HFF-Myc (cell line): ENCODE data around the gene ATG2B.
A peak's percentile ranks its signal among the peaks of the same experiment; 100 is the strongest.

Experiments used
- DNase-seq: peaks from one replicate; pipeline ENCODE4 v3.0.0-alpha.2; 2011; ENCODE audit warnings: low read depth; ENCODE audit errors: extremely low read depth
- H3K4me3 ChIP-seq: replicated peaks from 2 replicates; pipeline ENCODE4 v1.5.1; 2011; ENCODE audit warnings: low read depth, mild to moderate bottlenecking, control low read depth, low read length
- TF ChIP-seq, protein P1 (sequence below): IDR thresholded peaks from 2 replicates; pipeline ENCODE4 v1.5.1; 2012; ENCODE audit warnings: mild to moderate bottlenecking, low read depth, low read length, control low read depth; ENCODE audit errors: missing control alignments

Gene ATG2B

DNA sequence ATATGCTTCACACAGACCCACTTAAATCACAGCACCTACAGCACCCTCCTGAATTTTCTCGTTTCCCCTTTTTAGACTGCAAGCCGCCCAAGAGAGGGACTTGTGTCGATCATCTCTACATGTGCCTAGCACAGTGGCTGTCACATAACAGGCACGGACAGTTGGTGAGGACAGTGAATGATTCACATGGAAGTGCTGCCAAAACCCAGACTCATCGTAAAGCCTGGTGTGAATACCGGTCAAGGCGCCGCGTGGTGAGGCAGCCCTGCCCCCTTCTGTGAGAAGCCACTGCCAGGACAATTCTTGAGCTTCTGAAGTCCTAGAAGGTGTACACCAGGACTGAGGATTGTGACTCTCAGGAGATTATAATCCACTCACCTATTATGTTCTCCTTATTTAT lies 44.3 kb downstream of the ATG2B start:
- TF ChIP-seq, protein P1, sequence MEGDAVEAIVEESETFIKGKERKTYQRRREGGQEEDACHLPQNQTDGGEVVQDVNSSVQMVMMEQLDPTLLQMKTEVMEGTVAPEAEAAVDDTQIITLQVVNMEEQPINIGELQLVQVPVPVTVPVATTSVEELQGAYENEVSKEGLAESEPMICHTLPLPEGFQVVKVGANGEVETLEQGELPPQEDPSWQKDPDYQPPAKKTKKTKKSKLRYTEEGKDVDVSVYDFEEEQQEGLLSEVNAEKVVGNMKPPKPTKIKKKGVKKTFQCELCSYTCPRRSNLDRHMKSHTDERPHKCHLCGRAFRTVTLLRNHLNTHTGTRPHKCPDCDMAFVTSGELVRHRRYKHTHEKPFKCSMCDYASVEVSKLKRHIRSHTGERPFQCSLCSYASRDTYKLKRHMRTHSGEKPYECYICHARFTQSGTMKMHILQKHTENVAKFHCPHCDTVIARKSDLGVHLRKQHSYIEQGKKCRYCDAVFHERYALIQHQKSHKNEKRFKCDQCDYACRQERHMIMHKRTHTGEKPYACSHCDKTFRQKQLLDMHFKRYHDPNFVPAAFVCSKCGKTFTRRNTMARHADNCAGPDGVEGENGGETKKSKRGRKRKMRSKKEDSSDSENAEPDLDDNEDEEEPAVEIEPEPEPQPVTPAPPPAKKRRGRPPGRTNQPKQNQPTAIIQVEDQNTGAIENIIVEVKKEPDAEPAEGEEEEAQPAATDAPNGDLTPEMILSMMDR: no peak
- DNase-seq: no peak

DNA sequence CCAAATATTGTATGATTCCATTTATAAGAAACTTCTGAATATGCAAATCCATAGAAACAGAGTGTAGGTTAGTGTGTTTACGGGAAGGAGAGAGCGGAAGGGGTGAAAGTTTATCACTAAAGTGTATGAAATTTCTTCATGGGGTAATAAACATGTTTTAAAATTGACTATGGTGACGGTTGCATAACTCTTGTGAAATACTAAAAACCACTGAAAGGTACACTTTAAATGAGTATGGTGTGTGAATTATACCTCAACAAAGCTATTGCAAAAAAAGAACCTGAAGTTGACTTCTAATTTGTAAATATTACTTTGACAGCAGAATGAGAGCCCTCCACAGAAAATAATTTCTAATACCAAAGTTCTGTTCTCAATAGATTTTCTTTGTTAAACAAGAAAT lies 47.1 kb downstream of the ATG2B start:
- no peak overlapping the region for H3K4me3 ChIP-seq
- DNase-seq: no peak
- TF ChIP-seq, protein P1: no peak

More for the DNA sequence above, 44.3 kb downstream of the ATG2B start:
- H3K4me3 ChIP-seq: no peak overlapping the region

DNA sequence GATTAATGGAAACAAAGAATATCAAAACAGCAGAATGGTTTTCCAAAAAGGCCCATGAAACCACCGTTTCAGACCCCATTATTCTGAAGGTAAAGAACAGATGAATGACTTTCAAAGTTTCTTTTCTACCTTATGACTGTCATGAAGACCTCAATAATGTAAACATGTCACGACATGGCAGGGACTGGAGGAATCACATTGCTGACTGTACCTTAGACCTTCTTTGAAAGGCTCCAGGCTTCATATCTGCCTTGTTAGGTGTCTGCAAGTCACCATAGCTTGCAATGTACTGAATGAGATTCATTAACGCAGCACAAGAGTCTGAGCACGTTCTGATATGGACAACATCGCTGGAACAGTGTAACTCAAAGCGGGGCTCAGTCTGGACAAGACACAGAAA lies 52.2 kb downstream of the ATG2B start:
- TF ChIP-seq, protein P1: no peak
- no peak overlapping the region for H3K4me3 ChIP-seq
- no peak for DNase-seq

DNA sequence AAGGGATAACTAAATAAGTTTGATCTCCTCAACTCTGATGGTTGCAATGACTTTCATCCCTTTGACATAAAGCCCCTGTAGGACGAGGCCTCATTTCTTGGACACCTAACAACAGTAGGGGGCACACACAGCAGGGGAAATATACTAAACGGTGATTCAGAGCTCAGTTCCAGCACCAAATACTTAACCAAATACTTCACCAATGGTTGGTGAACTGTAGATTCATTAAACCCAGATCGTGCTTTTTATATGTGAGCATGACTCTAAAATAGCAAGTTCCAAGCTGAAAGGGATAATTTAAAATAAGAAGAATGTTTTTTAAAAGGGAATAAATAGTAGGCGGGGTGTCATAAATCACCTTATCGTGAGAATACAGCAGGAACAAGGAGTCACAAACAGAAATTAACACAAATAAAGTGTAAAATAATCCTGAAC lies 53.2 kb downstream of the ATG2B start:
- TF ChIP-seq, protein P1: no peak
- H3K4me3 ChIP-seq: no peak overlapping the region
- no peak for DNase-seq

DNA sequence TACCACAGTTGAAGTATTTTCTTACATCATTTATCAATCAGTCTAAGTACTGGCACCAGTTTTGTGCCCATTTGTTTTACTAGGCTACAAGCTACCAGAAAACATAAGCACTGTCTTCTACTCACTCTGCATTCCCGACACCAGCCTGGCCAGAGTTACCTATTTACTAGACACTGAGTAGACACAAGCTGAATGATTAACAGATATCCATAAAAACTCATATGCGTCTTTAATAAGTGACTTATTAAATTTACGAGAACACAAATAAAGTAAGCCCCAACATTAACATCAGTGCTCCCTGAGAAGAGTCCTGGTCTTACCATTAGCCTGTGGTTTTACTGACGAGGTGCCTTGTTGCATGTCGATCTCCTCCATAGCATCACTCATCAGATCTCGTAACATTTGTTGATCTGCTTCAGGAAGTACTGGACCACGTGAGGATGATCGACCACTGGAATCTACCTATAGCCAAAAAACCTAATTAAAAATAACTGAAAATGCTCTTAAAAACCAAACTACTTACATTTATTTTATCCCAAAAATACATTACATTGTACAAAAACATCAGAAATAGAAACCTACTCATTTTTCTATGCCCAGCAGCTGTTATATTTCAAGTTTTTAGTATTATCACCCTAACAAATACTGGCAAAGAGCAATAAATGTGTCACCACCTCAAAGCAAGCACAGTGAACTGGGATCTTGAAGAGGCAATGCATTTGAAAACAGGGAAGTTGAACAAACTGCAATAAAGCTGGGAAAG lies 53.8 kb downstream of the ATG2B start:
- DNase-seq: no peak
- no peak overlapping the region for H3K4me3 ChIP-seq
- TF ChIP-seq, protein P1: no peak

DNA sequence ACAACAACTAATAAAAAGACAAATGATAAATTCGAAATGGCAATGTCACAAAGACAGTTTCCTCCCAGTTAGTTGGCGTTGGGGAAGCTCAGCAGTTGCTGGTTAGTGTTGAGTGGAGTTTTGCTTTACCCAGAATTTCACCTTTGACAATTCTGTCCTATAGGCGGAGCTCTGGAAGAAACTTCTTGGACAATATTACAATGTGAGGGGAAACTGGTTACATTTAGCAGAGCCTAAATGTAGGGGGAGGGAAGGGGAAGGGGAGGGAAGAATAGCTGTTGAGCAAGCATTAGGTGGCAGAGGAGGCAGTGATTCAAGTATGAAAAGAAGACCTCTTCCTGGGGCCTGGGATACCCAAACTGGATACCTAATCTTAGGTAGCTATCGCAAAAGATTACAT lies 55.7 kb downstream of the ATG2B start:
- no peak overlapping the region for H3K4me3 ChIP-seq
- TF ChIP-seq, protein P1: no peak
- no peak for DNase-seq

DNA sequence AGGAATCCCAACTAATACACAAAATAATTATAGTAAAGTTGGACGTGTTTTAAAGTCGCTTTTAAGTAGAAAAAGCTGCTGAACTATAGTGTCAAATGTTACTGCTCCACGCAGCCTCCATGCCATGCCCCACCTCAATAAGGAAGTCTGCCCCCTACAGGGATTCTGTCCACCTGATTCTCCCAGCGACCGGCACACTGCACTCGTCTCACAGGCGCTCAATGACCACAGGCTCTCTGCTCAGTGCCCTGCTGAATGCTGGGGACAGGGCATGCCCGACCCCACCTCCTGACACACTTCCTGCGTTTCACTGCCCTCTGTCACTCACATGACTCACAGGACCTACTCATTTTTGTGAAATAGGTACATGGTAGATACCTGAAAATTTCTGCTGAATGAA lies 58.2 kb downstream of the ATG2B start:
- TF ChIP-seq, protein P1: peak; percentile 35
- DNase-seq: no peak

More for the DNA sequence above, 58.2 kb downstream of the ATG2B start:
- H3K4me3 ChIP-seq: no peak overlapping the region
